HepG2 (cell line): ENCODE measurements around the gene SEMA7A. TPM values are rescaled to one million over a fixed set of nuclear protein-coding genes. Genes with fewer than 3 reads are reported as not detected.

Experiments
- ATAC-seq: fragments of 200-7000 bp; cut with Tn5 transposase; 3 replicates; pipeline ENCODE4 v1.9.1; 2020; ENCODE audit warnings: mild to moderate bottlenecking, moderate library complexity
- BruUV-seq: library from RNA; stranded (reverse); fragments of 400-500 nt; replicated peaks from 2 replicates; lab custom pipeline; 2021; lab: Mats Ljungman, UMichigan
- CTCF ChIA-PET: fragments of 300-600 bp; formaldehyde crosslinking; extraction: SDS; loops from one replicate; lab custom pipeline; 2021; ENCODE audit warnings: low total read pairs, inconsistent platforms, low intra/inter-chr PET ratio; lab: Yijun Ruan, JAX
- POLR2A ChIA-PET: fragments of 350-600 bp; sonication (Branson Sonifier 250); formaldehyde crosslinking; loops from one replicate; lab custom pipeline; 2020; ENCODE audit warnings: antibody characterized with exemption, inconsistent platforms; lab: Yijun Ruan, JAX
- DNase-seq: peaks from one replicate; pipeline ENCODE4 v3.0.0-alpha.2; 2015; ENCODE audit warnings: low spot score
- FAIRE-seq: peaks from 3 replicates; lab custom pipeline; 2011; peaks lifted over from hg19 to GRCh38; lab: Jason Lieb, UNC
- H2AFZ ChIP-seq: one replicate; pipeline ENCODE4 v1.6.1; 2011; ENCODE audit warnings: low read length, inconsistent platforms
- H3K27ac ChIP-seq: fragments of 300-600 bp; 3 replicates; pipeline ENCODE4 v1.8.0; 2011; ENCODE audit warnings: mixed run types, mild to moderate bottlenecking, mixed read lengths, low read length, inconsistent platforms; ENCODE audit not compliant: insufficient read depth; ENCODE audit errors: extremely low read length
- H3K27me3 ChIP-seq, 2 experiments: fragments of 200-600 bp in 1 of 2; 2 replicates in 1 of 2; 3 replicates in 1 of 2; pipeline versions ENCODE4 v1.6.0 to v1.8.0; 2011; ENCODE audit warnings: low read length in 2 of 2, mild to moderate bottlenecking in 2 of 2, moderate library complexity in 2 of 2, inconsistent platforms in 1 of 2; ENCODE audit not compliant: insufficient read depth in 2 of 2, control insufficient read depth in 1 of 2
- H3K36me3 ChIP-seq, 2 experiments: fragments of 200-600 bp in 1 of 2; replicated peaks in 1 of 2; 2 replicates in 1 of 2; 3 replicates in 1 of 2; pipeline versions ENCODE4 v1.5.1 to v1.8.0; 2011; ENCODE audit warnings: low read length in 2 of 2, inconsistent platforms in 1 of 2; ENCODE audit not compliant: insufficient read depth in 2 of 2, control insufficient read depth in 1 of 2
- H3K4me1 ChIP-seq: 2 replicates; pipeline ENCODE4 v1.5.1; 2012; ENCODE audit warnings: low read length, inconsistent platforms; ENCODE audit not compliant: insufficient read depth
- H3K4me2 ChIP-seq: 2 replicates; pipeline ENCODE4 v1.6.0; 2011; ENCODE audit warnings: low read depth, low read length, inconsistent platforms
- H3K4me3 ChIP-seq, 3 experiments: fragments of 200-600 bp in 1 of 3; sonication (generic), shearing (Covaris generic) in 1 of 3; replicated peaks in 1 of 3; 2 replicates each; pipeline ENCODE4 v1.5.1; 2011 to 2016; ENCODE audit warnings: low read length in 3 of 3, inconsistent platforms in 2 of 3, low read depth in 2 of 3, mild to moderate bottlenecking in 2 of 3, control low read depth in 1 of 3, mixed read lengths in 1 of 3; ENCODE audit not compliant: insufficient read depth in 1 of 3
- H3K79me2 ChIP-seq: one replicate; pipeline ENCODE4 v1.6.1; 2011; ENCODE audit warnings: low read length, inconsistent platforms; ENCODE audit not compliant: insufficient read depth
- H3K9ac ChIP-seq: 2 replicates; pipeline ENCODE4 v1.6.0; 2011; ENCODE audit warnings: mild to moderate bottlenecking, low read depth, low read length, inconsistent platforms; ENCODE audit not compliant: insufficient read depth
- H3K9me3 ChIP-seq: 2 replicates; pipeline ENCODE4 v1.5.1; 2012; ENCODE audit warnings: mild to moderate bottlenecking, low read length
- H4K20me1 ChIP-seq: 2 replicates; pipeline ENCODE4 v1.6.0; 2011; ENCODE audit warnings: inconsistent platforms, mild to moderate bottlenecking, low read length, moderate library complexity; ENCODE audit not compliant: insufficient read depth
- ARNT2 ChIP-seq: sonication (generic); formaldehyde crosslinking; IDR thresholded peaks from 2 replicates; pipeline ENCODE4 v1.8.0; 2022; ENCODE audit warnings: mild to moderate bottlenecking, low read depth, missing genetic modification reagents, moderate library complexity
- CC2D1A ChIP-seq: sonication (generic); formaldehyde crosslinking; IDR thresholded peaks from 2 replicates; pipeline ENCODE4 v1.8.1; 2023; ENCODE audit warnings: mild to moderate bottlenecking, missing genetic modification reagents
- FOXA1 ChIP-seq, 2 experiments: fragments of 450-650 bp in 1 of 2; sonication (generic) in 1 of 2; formaldehyde crosslinking in 1 of 2; IDR thresholded peaks; 2 replicates each; pipeline versions ENCODE4 v1.4.0 to v1.6.1; 2016 to 2020; ENCODE audit warnings: missing genetic modification reagents in 1 of 2
- MAF1 ChIP-seq: sonication (generic); formaldehyde crosslinking; IDR thresholded peaks from 2 replicates; pipeline ENCODE4 v1.5.0; 2020; ENCODE audit warnings: missing genetic modification reagents, borderline replicate concordance
- MBNL3 ChIP-seq: fragments of 250-450 bp; sonication (Bioruptor Pico); conservative IDR thresholded peaks from 2 replicates; pipeline ENCODE4 v1.8.0; 2022; ENCODE audit warnings: mild to moderate bottlenecking, inconsistent platforms
- NR2C2 ChIP-seq: sonication (generic); formaldehyde crosslinking; IDR thresholded peaks from 2 replicates; pipeline ENCODE4 v1.4.0; 2020; ENCODE audit warnings: missing genetic modification reagents, mild to moderate bottlenecking, moderate library complexity, borderline replicate concordance
- PAF1 ChIP-seq: IDR thresholded peaks from 2 replicates; pipeline ENCODE4 v1.6.1; 2016; ENCODE audit warnings: missing genetic modification reagents, missing compliant biosample characterization
- PHF20 ChIP-seq: sonication (generic); formaldehyde crosslinking; IDR thresholded peaks from 2 replicates; pipeline ENCODE4 v1.5.0; 2020; ENCODE audit warnings: mild to moderate bottlenecking, missing genetic modification reagents
- ZNF101 ChIP-seq: sonication (generic); formaldehyde crosslinking; IDR thresholded peaks from 2 replicates; pipeline ENCODE4 v1.4.0; 2020; ENCODE audit warnings: mild to moderate bottlenecking, low read depth, missing genetic modification reagents, borderline replicate concordance
- ZNF331 ChIP-seq: sonication (generic); formaldehyde crosslinking; IDR thresholded peaks from 2 replicates; pipeline ENCODE4 v1.4.0; 2020; ENCODE audit warnings: missing genetic modification reagents
- ZNF543 ChIP-seq: sonication (generic); formaldehyde crosslinking; IDR thresholded peaks from 2 replicates; pipeline ENCODE4 v1.4.0; 2020; ENCODE audit warnings: mild to moderate bottlenecking, missing genetic modification reagents
- ZNF564 ChIP-seq: sonication (generic); formaldehyde crosslinking; IDR thresholded peaks from 2 replicates; pipeline ENCODE4 v1.8.1; 2023; ENCODE audit warnings: mild to moderate bottlenecking, missing genetic modification reagents
- ZNF572 ChIP-seq: sonication (generic); formaldehyde crosslinking; IDR thresholded peaks from 2 replicates; pipeline ENCODE4 v1.5.1; 2020; ENCODE audit warnings: mild to moderate bottlenecking, missing genetic modification reagents
- ZSCAN22 ChIP-seq: sonication (generic); formaldehyde crosslinking; IDR thresholded peaks from 2 replicates; pipeline ENCODE4 v1.4.0; 2020; ENCODE audit warnings: mild to moderate bottlenecking, missing genetic modification reagents
- WGBS: methylation state at CpG from one replicate; pipeline ENCODE4 v1.1.6; 2017; ENCODE audit warnings: low lambda C conversion rate; 5-methylcytosine and 5-hydroxymethylcytosine counted together
- in situ Hi-C: cut with HindIII; loops from 2 replicates; pipeline ENCODE4 v1.10.0; 2017; ENCODE audit warnings: low pct_unique_long_range_greater_than_20kb; ENCODE audit not compliant: extremely low pct_ligation_motif_present
- intact Hi-C: fragments of 100-400 bp; cut with micrococcal nuclease; formaldehyde crosslinking; loops from one replicate; pipeline ENCODE4 v1.10.0; 2022; ENCODE audit not compliant: unreplicated experiment
- polyA plus RNA-seq, 8 experiments: library from polyadenylated mRNA; depleted of rRNA in 3 of 8; stranded (reverse) in 7 of 8; unstranded in 1 of 8; fragments of >200 nt; fragmentation: Illumina TruSeq in 4 of 8; extraction: Trizol in 4 of 8; gene quantifications; 2 replicates each; pipeline versions ENCODE4 v1.2.1 to v1.2.3, GENCODE V29; 2011 to 2016; ENCODE audit warnings: low read depth in 4 of 8, missing spikeins in 1 of 8, mixed read lengths in 1 of 8; ENCODE audit not compliant: insufficient read depth in 1 of 8
- total RNA-seq, 5 experiments: library from RNA; depleted of rRNA; stranded (reverse); fragments of >200 nt; fragmentation: Illumina TruSeq; extraction: Trizol; gene quantifications; 2 replicates each; pipeline ENCODE4 v1.2.3, GENCODE V29; 2016; ENCODE audit warnings: low read depth in 1 of 5
- TF ChIP-seq, protein P1 (sequence below): sonication (generic); formaldehyde crosslinking; IDR thresholded peaks from 2 replicates; pipeline ENCODE4 v1.5.0; 2020; ENCODE audit warnings: missing genetic modification reagents
- TF ChIP-seq, protein P2 (sequence below): sonication (generic); formaldehyde crosslinking; conservative IDR thresholded peaks from 2 replicates; pipeline ENCODE4 v1.4.0; 2020; ENCODE audit warnings: missing genetic modification reagents
- TF ChIP-seq, protein P3 (sequence below): IDR thresholded peaks from 2 replicates; pipeline ENCODE4 v1.6.1; 2012; ENCODE audit warnings: low read length, improper control_type of control experiment

The SEMA7A gene
- total and polyA plus RNA-seq, 2 of the 13 experiments (the other 11 are each of a cell fraction or from before 2014, with no cell fraction given), result 9.0 to 15.8 TPM

DNA sequence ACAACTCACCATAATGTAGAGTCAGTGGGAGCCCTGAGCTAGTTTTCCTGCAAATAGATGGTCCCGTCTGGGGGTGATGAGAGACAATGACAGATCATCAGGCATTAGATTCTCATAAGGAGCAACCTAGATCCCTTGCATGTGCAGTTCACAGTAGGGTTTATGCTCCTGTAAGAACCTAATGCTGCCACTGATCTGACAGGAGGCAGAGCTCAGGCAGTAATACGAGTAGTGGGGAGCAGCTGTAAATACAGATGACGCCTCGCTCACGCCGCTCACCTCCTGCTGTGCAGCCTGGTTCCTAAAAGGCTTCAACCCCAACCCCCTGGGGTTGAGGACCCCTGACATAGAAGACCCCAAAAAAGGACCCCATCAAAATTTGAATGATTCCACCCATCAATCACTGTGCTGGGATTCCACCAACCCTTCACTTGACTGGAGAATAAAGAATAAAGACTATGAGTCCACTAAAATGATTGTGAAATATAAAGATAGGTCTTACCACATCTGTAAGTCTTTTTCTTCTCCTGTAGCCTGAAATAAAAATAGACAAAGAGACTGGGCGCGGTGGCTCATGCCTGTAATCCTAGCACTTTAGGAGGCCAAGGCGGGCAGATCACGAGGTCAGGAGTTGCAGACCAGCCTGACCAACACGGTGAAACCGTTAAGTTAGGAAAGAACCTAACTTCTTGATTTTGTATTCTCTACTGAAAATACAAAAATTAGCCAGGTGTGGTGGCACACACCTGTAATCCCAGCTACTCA lies 37.1 kb upstream of the SEMA7A start (continued):
- TF ChIP-seq MAF1 (CRISPR knock-in tag) (no peak), ZNF101 (CRISPR knock-in tag) (no peak)
- TF ChIP-seq, protein P1, sequence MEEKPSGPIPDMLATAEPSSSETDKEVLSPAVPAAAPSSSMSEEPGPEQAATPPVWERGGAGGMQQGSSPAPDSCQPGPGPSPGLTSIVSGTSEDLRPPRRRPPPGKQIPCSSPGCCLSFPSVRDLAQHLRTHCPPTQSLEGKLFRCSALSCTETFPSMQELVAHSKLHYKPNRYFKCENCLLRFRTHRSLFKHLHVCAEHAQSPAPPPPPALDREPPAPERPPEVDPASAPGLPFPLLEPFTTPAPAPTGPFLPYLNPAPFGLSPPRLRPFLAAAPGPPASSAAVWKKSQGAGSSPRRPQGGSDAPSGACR (CRISPR knock-in tag), result no peak
- TF ChIP-seq, all 625 proteins: peak for 0

DNA sequence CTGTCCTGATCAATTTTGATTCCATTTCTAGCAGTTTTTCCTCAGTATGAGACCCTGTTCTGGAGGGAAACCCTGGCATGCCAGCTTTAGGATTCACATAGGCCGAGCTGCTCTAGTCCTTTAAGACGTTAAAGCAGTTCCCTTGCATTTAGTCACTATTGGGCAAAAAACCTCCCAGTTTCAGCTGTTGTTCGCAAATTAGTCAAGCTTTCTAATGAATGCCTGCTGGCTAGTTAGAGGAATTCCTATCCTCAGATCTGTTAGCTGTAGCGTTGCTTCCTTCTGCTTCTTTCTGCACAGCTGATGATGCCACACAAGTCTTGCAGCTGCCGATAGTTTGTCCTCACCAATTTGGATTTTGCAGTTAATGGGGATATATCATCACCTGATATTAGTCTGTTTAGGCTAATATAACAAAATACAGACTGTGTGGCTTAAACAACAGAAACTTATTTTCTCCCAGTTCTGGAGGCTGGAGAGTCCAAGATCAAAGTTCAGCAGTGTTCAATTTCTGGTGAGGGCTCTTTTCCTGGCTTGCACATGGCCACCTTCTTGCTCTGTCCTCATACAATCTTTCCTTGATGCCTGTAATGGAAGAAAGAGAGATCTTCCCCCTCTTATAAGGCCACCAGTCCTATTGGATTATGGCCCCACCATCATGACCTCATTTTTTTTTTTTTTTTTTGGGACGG lies 34.7 kb upstream of the SEMA7A start:
- Histone ChIP-seq H3K4me1 (peaks cover 22% of the 10 kb centered on the region), H3K9me3 (no peaks in the 10 kb centered on the region), H3K27me3 (no peaks in the 10 kb centered on the region), H3K79me2 (peaks cover 5% of the 10 kb centered on the region), H3K4me2 (no peak overlapping the region), H3K9ac (no peak overlapping the region), H3K36me3 (no peaks in the 10 kb centered on the region; a peak in 2 of 5 replicates), H3K4me3 (no peak overlapping the region), H2AFZ (no peak overlapping the region), H3K27ac (no peak overlapping the region), H4K20me1 (no peaks in the 10 kb centered on the region)
- intact Hi-C loops, result no loop called here
- WGBS, result 95% methylated on average over 6 of the region's 6 CpGs
- in situ Hi-C loops, result no loop called here
- DNase-seq, result no peak
- no TSS peak for BruUV-seq
- no peak for FAIRE-seq
- ChIA-PET POLR2A (interaction anchor here (0.7 to 2.6 kb wide), 4 partner anchors 13 to 87 kb away, joined by 3 to 21 read pairs (median 4); no protein-coding TSS in a partner anchor), CTCF (no interaction called here)
- no peak for ATAC-seq
- TF ChIP-seq FOXA1 (IDR thresholded peaks at IDR 0.05) (no peak), FOXA1 (CRISPR knock-in tag; IDR thresholded peaks at IDR 0.05) (no peak), ZNF543 (no peak), CC2D1A (CRISPR knock-in tag) (no peak), ZNF331 (CRISPR knock-in tag) (no peak), ZNF572 (CRISPR knock-in tag) (no peak), MBNL3 (CRISPR knock-in tag) (no peak), ZSCAN22 (CRISPR knock-in tag) (no peak), NR2C2 (CRISPR knock-in tag) (no peak), ARNT2 (CRISPR knock-in tag) (no peak), PAF1 (CRISPR knock-in tag) (no peak), ZNF564 (CRISPR knock-in tag) (peak; percentile 96), PHF20 (CRISPR knock-in tag) (no peak)
- TF ChIP-seq, protein P2, sequence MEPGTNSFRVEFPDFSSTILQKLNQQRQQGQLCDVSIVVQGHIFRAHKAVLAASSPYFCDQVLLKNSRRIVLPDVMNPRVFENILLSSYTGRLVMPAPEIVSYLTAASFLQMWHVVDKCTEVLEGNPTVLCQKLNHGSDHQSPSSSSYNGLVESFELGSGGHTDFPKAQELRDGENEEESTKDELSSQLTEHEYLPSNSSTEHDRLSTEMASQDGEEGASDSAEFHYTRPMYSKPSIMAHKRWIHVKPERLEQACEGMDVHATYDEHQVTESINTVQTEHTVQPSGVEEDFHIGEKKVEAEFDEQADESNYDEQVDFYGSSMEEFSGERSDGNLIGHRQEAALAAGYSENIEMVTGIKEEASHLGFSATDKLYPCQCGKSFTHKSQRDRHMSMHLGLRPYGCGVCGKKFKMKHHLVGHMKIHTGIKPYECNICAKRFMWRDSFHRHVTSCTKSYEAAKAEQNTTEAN (CRISPR knock-in tag), result no peak
- TF ChIP-seq, protein P3, sequence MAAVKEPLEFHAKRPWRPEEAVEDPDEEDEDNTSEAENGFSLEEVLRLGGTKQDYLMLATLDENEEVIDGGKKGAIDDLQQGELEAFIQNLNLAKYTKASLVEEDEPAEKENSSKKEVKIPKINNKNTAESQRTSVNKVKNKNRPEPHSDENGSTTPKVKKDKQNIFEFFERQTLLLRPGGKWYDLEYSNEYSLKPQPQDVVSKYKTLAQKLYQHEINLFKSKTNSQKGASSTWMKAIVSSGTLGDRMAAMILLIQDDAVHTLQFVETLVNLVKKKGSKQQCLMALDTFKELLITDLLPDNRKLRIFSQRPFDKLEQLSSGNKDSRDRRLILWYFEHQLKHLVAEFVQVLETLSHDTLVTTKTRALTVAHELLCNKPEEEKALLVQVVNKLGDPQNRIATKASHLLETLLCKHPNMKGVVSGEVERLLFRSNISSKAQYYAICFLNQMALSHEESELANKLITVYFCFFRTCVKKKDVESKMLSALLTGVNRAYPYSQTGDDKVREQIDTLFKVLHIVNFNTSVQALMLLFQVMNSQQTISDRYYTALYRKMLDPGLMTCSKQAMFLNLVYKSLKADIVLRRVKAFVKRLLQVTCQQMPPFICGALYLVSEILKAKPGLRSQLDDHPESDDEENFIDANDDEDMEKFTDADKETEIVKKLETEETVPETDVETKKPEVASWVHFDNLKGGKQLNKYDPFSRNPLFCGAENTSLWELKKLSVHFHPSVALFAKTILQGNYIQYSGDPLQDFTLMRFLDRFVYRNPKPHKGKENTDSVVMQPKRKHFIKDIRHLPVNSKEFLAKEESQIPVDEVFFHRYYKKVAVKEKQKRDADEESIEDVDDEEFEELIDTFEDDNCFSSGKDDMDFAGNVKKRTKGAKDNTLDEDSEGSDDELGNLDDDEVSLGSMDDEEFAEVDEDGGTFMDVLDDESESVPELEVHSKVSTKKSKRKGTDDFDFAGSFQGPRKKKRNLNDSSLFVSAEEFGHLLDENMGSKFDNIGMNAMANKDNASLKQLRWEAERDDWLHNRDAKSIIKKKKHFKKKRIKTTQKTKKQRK, result no peak
